ENCODE results near the gene DDX17.

DNA sequence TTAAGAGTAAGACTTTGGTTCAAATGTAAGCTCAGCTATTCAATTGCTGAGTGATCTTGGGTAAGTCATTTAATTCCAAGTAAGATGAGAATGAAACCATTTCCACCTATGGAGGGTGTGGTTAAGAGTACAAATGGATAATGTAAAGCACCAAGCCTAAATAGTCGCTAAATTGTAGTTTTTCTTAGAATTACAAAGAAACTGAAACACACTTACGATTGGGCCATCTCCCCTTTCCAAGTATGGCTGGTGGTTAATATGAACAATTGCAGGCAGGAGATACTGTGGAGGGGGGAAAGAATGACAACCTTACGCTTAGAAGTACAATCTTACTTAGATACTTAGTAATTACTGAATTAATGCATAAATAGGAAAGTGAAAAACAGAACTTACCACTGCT, 8.2 kb downstream of the DDX17 start:
- no peak for TF ChIP-seq POLR2AphosphoS5 (IDR thresholded peaks at IDR 0.05)
- no peak for TF ChIP-seq POLR2A (IDR thresholded peaks at IDR 0.05)
- TF ChIP-seq, protein P1, sequence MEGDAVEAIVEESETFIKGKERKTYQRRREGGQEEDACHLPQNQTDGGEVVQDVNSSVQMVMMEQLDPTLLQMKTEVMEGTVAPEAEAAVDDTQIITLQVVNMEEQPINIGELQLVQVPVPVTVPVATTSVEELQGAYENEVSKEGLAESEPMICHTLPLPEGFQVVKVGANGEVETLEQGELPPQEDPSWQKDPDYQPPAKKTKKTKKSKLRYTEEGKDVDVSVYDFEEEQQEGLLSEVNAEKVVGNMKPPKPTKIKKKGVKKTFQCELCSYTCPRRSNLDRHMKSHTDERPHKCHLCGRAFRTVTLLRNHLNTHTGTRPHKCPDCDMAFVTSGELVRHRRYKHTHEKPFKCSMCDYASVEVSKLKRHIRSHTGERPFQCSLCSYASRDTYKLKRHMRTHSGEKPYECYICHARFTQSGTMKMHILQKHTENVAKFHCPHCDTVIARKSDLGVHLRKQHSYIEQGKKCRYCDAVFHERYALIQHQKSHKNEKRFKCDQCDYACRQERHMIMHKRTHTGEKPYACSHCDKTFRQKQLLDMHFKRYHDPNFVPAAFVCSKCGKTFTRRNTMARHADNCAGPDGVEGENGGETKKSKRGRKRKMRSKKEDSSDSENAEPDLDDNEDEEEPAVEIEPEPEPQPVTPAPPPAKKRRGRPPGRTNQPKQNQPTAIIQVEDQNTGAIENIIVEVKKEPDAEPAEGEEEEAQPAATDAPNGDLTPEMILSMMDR (IDR thresholded peaks at IDR 0.05) = no peak
